Measurements from ENCODE around the gene VIT.
A peak's percentile ranks its signal among the peaks of the same experiment; 100 is the strongest.

VIT gene

GRCh38 chr2:36769106-36769505 lies 72.6 kb downstream of the VIT start:
- no peak for DNase-seq (ENCODE audit: low spot score)

DNA sequence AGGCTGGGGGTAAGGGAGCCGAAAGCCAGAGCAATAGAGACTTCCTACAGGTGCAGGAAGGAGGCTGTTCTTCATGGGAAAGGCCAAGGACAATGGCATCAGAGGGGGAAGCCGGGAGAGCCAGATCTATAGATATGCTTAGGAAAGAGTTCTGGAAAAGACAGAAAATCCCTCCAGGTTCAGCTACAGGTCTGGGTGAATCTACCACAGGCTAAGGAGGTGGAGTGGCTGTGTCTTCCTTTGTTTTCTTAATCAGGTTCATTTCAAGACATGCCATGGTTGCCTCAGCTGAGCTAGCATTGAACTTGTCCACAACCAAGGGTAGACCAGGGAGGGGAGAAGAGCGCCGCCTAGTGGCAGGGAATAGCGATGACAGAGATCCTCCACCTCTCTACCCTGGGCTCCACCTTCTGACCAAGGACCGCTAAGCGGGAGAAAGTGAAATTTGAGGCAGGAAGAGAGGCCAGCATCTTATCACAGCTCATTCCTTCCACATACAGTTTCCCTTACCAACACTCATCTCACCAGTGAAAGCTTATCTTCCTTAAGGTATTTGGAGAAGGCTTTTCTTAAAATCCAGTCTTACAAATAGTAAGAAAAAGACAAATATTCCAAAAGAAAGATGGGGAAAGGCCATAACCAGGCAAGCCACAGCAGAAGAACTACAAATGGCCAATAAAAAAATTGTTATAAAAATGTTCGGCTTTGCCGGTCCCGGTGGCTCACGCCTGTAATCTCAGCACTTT lies 74.2 kb downstream of the VIT start:
- DNase-seq (ENCODE audit: low spot score), result no peak

GRCh38 chr2:36771671-36772070 lies 75.2 kb downstream of the VIT start:
- DNase-seq (ENCODE audit: low spot score), result no peak

- no peak for DNase-seq (ENCODE audit: low spot score)
Measured at GRCh38 chr2:36773947-36774346, 77.4 kb downstream of the VIT start.

DNA sequence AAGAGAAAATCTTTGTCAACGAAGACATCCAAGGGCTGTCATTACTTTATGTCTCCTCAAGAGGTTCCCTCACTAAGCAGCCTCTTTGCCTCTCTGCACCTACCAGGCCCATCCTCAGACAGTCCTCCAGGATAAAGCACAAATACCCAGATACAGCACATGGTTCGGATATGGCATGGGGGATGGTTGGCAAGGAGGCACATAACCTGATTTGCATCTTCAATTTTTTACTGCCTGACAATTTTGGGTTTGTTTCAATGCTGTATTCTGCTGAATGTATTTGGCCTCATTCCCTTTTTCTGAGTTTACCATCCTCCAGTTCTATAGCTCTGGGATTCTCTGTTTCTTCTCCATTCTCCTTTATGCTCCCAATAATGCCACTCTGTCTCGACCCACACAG lies 78.8 kb downstream of the VIT start:
- DNase-seq (ENCODE audit: low spot score), result no peak

DNA sequence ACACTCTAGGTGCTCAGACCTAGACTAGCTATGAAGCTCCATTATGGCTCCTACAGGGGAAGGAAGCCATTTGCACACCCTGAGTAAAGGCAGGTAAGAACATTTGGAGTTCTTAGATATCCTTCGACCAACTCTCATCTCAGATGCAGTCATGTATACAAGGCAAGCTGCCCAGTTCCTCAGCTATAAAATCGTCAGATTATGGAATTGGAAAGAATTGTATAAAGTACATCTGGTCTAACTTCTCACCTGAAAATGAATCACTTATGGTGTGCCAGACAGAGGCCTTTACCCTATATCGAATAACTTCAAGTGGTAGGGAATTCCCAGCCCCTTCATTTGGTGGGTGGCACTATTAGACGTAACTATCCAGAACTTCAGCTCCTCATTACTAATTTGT lies 79.3 kb downstream of the VIT start:
- DNase-seq (ENCODE audit: low spot score), result no peak

DNA sequence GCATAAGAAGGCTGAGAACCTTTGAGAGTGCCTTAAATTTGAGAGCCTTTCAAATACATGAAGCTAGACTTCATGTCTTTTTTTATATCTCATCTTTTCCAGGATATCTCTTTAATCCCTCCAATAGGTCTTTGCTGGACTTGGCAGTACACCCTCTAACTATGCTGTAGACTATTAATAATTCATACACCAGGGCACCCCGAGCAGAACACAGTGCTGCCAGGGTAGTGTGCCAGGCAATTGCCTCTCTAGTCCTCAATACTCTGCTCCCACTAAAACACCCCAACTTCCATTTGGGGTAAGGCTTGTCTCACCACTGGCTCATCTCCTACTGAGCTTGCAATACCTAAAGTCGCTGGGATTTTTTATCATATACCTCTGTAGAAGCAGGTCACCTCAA lies 80.8 kb downstream of the VIT start:
- DNase-seq (ENCODE audit: low spot score), result no peak

DNA sequence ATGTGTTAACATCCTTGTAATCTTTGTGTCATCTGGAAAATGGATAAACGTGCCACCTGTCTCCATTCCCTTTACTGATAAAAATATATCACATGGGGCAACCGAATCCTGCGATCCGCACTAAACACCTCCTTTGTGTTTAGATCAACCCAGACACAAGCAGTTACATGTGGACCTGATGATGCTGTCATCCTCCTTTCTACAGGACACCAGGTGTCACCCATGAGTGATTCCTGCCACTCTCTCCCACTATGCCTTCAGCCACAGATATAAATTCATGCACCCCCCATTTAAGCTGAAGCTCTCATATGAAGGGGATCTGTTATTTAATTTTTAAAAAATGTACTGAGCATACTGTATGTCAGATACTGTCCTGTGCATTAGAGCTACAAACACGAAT lies 81.3 kb downstream of the VIT start:
- no peak for DNase-seq (ENCODE audit: low spot score)

DNA sequence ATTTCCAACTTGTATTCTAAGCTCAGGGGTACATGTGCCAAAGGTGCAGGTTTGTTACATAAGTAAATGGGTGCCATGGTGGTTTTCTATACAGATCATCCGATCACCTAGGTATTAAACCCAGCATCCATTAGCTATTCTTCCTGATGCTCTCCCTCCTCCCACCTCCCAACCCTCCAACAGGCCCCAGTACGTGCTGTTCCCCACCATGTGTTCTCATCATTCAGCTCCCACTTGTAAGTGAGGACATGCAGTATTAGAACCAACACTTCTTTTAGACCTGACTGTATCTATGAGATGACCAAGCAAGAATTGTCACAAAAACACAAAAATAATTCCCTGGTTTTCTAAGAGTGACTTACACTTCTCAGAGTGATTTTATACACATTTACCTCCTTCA lies 83.0 kb downstream of the VIT start:
- no peak for DNase-seq (ENCODE audit: low spot score)

DNA sequence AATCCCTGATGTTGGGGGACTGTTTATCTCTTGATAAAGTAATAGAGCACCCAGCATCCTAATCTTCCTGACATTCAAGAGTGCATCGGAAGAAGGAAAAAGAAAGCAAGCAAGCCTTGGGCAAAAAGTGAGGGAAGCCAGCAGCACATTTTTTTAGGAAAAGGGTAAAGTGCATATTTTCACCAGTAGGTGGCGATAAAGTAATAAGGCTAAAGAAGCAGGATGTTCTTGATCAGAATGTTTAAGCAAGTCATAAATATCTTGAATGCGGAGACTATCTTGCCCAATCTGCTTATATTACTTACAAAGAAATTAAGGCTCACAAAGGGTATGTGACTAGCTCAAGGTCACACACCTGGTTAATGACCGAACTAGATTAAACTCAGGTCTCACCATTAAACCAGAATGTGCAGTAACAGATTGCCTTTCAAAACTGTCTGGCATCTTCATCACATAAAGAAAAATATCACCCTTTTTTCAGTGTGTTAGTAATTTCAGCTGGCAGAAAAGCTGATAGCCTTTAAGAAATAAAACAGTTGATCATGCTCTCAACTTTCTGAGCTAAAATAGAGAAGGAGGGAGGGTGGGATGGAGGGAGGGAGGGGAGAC lies 83.8 kb downstream of the VIT start:
- DNase-seq (ENCODE audit: low spot score), result peak; percentile 64

- DNase-seq (ENCODE audit: low spot score), result no peak
Measured at GRCh38 chr2:36781907-36782720, 85.6 kb downstream of the VIT start.

- peak; percentile 86 for DNase-seq (ENCODE audit: low spot score)
Measured at GRCh38 chr2:36783246-36783645, 86.7 kb downstream of the VIT start.

DNA sequence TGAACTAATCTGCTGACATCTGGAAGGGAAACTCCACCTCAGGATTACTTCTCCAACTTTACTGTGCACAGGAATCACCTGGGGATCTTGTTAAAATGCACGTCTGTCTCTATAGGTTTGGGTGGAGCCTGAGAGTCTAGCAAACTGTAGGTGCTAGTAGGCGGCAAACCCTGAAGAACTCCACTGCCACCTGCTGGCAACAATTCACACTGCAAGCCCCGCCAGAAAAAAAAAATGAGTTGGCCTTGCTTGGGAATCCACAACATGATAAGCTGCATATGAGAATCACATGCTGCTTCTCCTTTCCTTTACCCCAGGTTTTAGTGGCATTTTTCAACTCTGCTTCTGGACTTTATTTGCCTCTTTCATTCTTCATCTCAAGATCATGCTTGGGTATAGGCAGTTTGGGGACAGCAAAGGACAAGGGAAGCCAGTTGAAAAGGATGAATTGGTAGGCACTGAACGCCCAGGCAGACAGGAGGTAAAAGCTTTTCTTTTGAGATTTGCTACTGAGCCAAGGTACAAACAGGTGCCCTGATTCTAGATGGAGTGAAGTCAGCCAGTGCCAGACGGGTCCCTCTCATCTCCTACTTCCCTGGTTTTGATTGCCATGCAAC lies 88.8 kb downstream of the VIT start:
- DNase-seq (ENCODE audit: low spot score), result peak; percentile 49

- DNase-seq (ENCODE audit: low spot score), result no peak
Measured at GRCh38 chr2:36789181-36789804, 92.8 kb downstream of the VIT start.

DNA sequence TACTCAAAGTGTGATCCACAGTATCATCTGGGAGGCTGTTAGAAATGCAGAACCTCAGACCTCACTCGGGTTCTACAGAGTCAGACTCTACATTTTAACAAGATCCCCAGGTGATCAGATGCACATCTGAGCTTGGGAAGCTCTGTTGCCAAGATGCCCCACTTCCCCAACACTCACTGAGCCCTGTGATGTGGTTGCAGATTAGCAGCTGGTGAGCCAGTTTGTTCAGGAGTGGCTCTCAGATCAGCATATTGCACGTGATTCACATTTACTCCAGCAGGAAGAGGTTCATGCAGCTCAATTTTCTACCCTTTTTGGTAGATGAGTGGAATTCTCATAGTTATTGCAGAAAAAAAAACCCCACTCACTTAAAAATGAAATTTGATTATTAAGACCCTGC lies 96.4 kb downstream of the VIT start:
- DNase-seq (ENCODE audit: low spot score), result no peak

DNA sequence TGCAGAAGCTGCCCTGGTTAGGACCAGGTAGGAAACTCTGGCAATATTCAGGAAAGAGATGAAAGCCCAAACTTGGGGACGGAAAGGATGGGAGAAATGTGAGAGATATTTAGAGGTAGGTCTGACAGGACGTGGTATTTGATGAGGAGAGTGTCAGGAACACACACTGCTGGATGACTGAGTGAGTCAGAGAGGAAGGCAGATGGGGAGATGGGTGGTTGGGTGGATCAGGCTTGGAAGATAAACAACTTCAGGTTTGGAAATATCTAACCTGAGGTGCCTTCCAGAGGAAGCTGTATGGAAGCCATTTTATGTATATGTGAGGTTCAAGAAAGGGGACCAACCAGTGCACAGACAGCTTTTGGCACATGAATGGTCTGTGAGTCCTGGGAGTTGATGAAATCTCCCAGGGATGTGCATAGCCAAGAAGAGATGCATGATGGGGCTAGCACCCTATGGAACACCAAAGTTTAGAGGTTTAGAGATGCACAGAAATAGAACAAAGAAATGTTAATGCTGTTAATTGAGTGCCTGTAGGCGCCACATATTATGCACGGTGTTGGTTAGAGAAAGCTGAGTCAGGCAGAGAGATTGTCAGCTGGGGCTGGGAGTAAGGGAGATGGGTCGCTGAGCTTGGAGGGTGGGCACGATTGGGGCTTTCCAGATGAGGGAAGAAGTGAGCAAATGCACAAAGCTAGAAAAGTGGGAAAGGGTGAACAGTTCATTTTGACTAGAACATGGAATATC lies 101.0 kb downstream of the VIT start:
- DNase-seq (ENCODE audit: low spot score), result peak; percentile 77

GRCh38 chr2:36798724-36799123 lies 102.2 kb downstream of the VIT start:
- DNase-seq (ENCODE audit: low spot score), result no peak

DNA sequence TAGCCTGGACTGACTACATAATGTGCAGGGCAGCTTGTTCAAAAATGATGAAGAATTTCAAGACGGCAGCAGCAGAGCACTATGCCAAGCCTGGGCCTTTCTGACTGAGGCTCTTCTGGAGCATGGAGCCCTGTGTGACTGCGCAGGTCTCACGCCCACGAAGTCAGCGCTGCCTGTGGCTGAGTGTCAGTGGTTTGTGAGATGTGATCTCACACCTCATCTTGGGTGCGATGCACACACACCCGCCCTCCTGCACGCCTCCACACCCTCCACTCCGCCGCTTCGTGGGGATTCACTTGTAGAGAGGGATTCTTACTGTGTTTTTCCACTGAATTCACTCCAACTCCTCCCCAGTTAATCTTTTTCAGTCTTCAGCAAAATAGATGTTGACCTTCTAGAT lies 103.9 kb downstream of the VIT start:
- DNase-seq (ENCODE audit: low spot score), result peak; percentile 87

DNA sequence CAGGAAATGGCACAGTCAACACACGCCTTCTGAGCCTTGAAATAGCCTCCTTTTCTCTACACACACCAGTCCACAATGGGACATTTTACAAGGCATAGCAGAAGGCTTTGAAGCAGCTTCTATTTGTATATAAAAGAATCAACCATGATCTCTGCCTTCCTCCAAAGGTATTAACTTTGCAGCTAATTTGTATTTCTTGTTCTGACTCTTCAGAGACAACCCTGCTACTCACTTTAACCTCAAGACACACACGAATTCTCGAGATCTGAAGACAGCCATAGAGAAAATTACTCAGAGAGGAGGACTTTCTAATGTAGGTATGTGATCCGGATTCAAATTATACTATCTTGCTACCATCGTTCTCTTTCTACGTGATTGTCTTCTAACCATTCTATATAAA lies 104.6 kb downstream of the VIT start:
- DNase-seq (ENCODE audit: low spot score), result no peak

GRCh38 chr2:36802952-36803351 lies 106.4 kb downstream of the VIT start:
- DNase-seq (ENCODE audit: low spot score), result no peak

- DNase-seq (ENCODE audit: low spot score), result no peak
Measured at GRCh38 chr2:36805635-36806224, 109.2 kb downstream of the VIT start.
